HEK293T (cell line): ENCODE data around the gene GFOD2.

Source experiments
- CTCF ChIA-PET: fragments of 350-600 bp; formaldehyde crosslinking; extraction: SDS; loops from one replicate; lab custom pipeline; 2021; ENCODE audit warnings: antibody characterized with exemption, inconsistent platforms; lab: Yijun Ruan, JAX
- POLR2A ChIA-PET: fragments of 350-600 bp; formaldehyde crosslinking; extraction: SDS; loops from one replicate; lab custom pipeline; 2020; ENCODE audit warnings: antibody characterized with exemption, inconsistent platforms; lab: Yijun Ruan, JAX
- DNase-seq: peaks from one replicate; pipeline ENCODE4 v3.0.0; 2012; ENCODE audit warnings: mixed read lengths; ENCODE audit errors: extremely low spot score
- ARNT ChIP-seq: fragments of 450-650 bp; IDR thresholded peaks from 2 replicates; pipeline ENCODE4 v1.6.1; 2017; ENCODE audit warnings: mild to moderate bottlenecking
- BHLHE40 ChIP-seq: fragments of 450-650 bp; IDR thresholded peaks from 2 replicates; pipeline ENCODE4 v1.6.1; 2016; ENCODE audit warnings: mild to moderate bottlenecking, moderate library complexity, borderline replicate concordance
- CTBP1 ChIP-seq: fragments of 450-650 bp; IDR thresholded peaks from 2 replicates; pipeline ENCODE4 v1.6.1; 2016; ENCODE audit warnings: borderline replicate concordance
- ELF4 ChIP-seq: fragments of 450-650 bp; IDR thresholded peaks from 2 replicates; pipeline ENCODE4 v1.6.1; 2017; ENCODE audit warnings: antibody characterized with exemption
- FOXA1 ChIP-seq: fragments of 450-650 bp; IDR thresholded peaks from 2 replicates; pipeline ENCODE4 v1.6.1; 2016; ENCODE audit warnings: mild to moderate bottlenecking
- FOXK2 ChIP-seq: fragments of 450-650 bp; IDR thresholded peaks from 2 replicates; pipeline ENCODE4 v1.6.1; 2016; ENCODE audit warnings: mild to moderate bottlenecking
- FOXM1 ChIP-seq: fragments of 450-650 bp; IDR thresholded peaks from 2 replicates; pipeline ENCODE4 v1.6.1; 2017; ENCODE audit warnings: mild to moderate bottlenecking, borderline replicate concordance
- HDGF ChIP-seq: fragments of 450-650 bp; IDR thresholded peaks from 2 replicates; pipeline ENCODE4 v1.6.1; 2017; ENCODE audit warnings: antibody characterized with exemption, borderline replicate concordance
- L3MBTL2 ChIP-seq: fragments of 450-650 bp; conservative IDR thresholded peaks from 2 replicates; pipeline ENCODE4 v1.6.1; 2016; ENCODE audit warnings: mild to moderate bottlenecking
- LEF1 ChIP-seq: fragments of 450-650 bp; IDR thresholded peaks from 2 replicates; pipeline ENCODE4 v1.6.1; 2017; ENCODE audit warnings: mild to moderate bottlenecking, borderline replicate concordance
- NFRKB ChIP-seq: fragments of 450-650 bp; IDR thresholded peaks from 2 replicates; pipeline ENCODE4 v1.6.1; 2016; ENCODE audit warnings: mild to moderate bottlenecking, moderate library complexity
- SP1 ChIP-seq: fragments of 450-650 bp; IDR thresholded peaks from 2 replicates; pipeline ENCODE4 v1.6.1; 2017
- SUZ12 ChIP-seq: fragments of 450-650 bp; IDR thresholded peaks from 2 replicates; pipeline ENCODE4 v1.6.1; 2016; ENCODE audit warnings: mild to moderate bottlenecking
- TARDBP ChIP-seq: fragments of 450-650 bp; IDR thresholded peaks from 2 replicates; pipeline ENCODE4 v1.6.1; 2016
- ZNF384 ChIP-seq: fragments of 450-650 bp; IDR thresholded peaks from 2 replicates; pipeline ENCODE4 v1.6.1; 2016
- TF ChIP-seq, protein P1 (sequence below): fragments of 450-650 bp; IDR thresholded peaks from 2 replicates; pipeline ENCODE4 v1.6.1; 2016

The GFOD2 gene

DNA sequence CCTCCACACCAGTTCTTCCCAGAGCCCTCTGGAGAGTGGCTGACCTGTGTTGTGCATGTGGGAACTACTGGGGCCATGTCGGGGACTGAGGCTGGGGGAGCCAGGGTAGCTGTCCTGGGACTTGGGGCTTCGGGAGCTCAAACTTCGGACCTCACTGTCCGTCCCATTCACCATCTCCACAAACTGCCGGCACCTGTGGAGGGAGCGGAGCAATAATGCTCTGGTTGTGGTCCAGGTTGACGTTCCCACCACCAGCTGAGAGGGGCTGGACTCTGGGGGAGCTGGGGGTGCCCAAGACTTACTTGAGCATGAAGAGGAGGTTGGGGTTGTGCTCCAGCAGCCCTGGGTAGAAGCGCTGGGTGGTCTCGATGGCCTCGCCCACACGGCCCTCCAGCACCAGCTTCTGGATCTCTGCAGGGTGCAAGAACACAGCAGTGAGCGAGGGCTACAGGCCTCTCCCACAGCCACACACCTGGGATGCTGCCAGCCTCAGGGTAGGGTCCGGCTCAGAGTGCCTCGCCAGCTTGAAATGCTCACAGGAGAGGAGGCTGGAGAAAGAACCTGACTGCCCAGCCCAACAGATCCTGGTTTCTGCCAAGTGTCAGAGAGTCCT, 10.6 kb upstream of the GFOD2 start:
- CTCF ChIA-PET, result no interaction called here

DNA sequence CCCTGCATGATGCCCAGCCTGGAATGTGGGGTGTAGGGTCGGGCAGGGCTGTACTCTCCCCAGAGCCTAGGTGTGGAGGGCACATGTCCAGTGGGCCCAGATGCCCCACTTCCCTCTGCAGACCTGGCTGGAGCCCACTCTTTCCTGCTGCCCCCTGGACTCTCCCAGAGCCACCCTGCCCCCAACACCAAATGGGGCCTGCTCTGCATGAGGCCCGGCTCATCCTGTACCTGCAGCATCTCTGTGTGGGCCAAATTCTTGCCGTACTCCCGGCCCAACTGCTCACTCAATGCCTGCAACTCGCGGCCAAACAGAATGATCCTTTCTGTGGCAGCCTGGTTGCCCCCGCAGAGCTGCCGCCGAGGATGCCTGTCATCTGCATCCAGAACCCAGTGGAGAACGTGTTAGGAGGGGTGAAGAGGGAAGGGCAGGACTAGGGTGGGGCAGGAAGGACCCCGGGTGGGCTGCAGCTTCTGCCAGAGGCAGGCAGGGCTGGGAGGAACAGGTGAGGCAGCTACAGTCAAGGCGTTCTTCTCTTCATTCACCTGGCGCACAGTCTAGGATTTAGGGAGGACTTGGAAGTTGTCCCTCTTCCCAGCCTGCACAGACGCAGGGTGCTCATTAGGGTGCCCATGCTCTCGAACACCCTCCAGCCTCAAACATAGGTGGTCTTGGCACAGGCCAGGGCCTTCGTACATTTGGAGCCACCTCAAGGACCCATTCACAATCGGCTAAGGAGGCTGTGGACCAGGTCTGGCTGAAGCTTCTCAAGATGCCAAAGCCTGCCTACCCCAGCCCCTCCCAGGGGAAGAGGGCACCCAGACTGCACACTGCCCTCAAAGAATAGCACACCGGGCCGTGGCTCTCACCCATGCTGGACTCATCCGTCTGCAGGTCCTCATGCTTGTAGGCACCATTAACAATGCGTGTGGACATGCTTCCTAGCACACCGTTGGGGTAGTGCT, 8.7 kb upstream of the GFOD2 start:
- TF ChIP-seq L3MBTL2 (no peak), ZNF384 (no peak), ARNT (no peak), SUZ12 (no peak), LEF1 (no peak), BHLHE40 (no peak)
- POLR2A ChIA-PET, result interaction anchor here (1.8 kb wide), 1 partner anchor 9 kb away, joined by 7 read pairs; the partner anchor contains the start of gene GFOD2
- CTCF ChIA-PET, result no interaction called here

More for the DNA sequence above, 10.6 kb upstream of the GFOD2 start:
- TF ChIP-seq FOXK2, result no peak
- no peak for TF ChIP-seq TARDBP
- TF ChIP-seq, protein P1, sequence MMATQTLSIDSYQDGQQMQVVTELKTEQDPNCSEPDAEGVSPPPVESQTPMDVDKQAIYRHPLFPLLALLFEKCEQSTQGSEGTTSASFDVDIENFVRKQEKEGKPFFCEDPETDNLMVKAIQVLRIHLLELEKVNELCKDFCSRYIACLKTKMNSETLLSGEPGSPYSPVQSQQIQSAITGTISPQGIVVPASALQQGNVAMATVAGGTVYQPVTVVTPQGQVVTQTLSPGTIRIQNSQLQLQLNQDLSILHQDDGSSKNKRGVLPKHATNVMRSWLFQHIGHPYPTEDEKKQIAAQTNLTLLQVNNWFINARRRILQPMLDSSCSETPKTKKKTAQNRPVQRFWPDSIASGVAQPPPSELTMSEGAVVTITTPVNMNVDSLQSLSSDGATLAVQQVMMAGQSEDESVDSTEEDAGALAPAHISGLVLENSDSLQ, result no peak
- no peak for TF ChIP-seq HDGF
- no peak for TF ChIP-seq ELF4
- no peak for TF ChIP-seq L3MBTL2
- TF ChIP-seq BHLHE40, result no peak
- no peak for TF ChIP-seq SP1
- no peak for TF ChIP-seq LEF1
- DNase-seq, result no peak
- POLR2A ChIA-PET, result interaction anchor here (1.8 kb wide), 1 partner anchor 11 kb away, joined by 7 read pairs; the partner anchor contains the start of gene GFOD2

DNA sequence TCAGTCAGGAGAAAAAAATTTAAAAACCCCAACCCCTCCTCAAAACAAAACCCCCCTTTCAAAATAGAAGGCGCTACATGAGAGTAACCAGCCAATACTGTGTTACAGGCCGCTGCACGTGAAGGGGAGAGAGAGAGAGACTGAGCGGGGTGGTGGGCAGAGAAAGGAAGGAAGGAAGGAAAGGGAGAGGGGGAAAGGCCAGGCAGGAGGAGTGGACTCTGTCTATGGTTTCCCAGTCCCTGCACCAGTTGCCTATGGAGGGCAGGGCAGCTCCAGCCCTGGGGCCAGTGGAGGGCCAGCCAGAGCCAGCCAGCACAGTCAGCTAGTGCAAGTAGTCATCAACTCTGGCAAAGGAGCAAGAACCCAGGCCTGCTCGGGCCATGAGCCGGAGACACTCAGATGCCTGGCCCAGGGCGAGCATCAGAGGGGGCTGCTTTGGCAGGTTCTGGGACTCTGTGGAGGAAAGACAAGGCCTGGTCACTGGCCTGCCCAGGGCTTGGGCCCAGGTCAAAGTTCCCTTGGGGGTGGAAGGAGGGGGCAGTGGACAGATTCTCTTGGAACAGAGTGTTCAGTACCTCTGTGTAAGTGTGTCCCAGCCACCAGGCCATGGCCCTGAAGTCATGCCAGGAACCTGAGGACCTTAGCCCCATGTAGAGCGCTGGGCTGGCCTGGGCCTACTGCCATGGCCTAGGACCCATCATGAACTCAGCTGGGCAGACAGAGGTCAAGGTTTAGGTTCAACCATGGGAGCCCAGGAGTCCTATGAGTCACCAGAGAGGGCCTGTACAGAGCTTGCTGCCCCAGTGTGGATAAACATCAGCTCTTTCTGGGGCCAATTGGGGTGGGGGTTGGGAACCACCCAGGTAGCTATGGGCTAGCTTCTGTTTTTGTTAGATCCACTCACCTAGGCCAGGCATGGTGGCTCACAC, 7.3 kb upstream of the GFOD2 start:
- no peak for DNase-seq
- POLR2A ChIA-PET, result interaction anchor here (1.8 kb wide), 1 partner anchor 7 kb away, joined by 7 read pairs; the partner anchor contains the start of gene GFOD2
- CTCF ChIA-PET, result no interaction called here
- no peak for TF ChIP-seq FOXK2
- TF ChIP-seq HDGF, result no peak
- no peak for TF ChIP-seq FOXA1
- no peak for TF ChIP-seq FOXM1
- no peak for TF ChIP-seq NFRKB

More for the DNA sequence above, 8.7 kb upstream of the GFOD2 start:
- no peak for DNase-seq

DNA sequence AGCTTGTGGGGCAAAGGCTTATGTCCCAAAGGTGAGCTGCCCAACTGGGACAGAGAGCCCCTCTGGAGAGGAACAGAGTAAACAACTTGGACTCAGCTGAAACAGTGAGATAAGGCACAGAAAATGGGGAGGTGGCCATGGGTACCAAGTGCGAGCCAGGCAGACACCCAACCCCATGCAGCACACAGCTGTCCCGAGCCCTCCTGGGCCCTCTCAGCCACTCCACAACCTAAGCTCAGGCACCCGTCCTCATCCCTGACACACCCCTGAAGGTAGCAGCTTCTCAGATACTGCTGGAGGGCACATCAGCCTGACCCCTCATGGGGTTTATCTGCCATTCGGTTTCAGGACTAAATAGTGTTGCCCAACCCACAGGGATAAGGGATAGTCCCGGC, 4.8 kb upstream of the GFOD2 start:
- TF ChIP-seq BHLHE40 (no peak), ZNF384 (no peak), NFRKB (no peak), ELF4 (no peak), LEF1 (no peak), FOXM1 (no peak), SP1 (no peak), L3MBTL2 (no peak), SUZ12 (no peak), HDGF (no peak), TARDBP (no peak), FOXA1 (no peak), ARNT (no peak), CTBP1 (no peak), FOXK2 (no peak)
- TF ChIP-seq, protein P1, result no peak
- POLR2A ChIA-PET, result no interaction called here
- no peak for DNase-seq
- CTCF ChIA-PET, result interaction anchor here (0.6 kb wide), 1 partner anchor 508 kb away, joined by 3 read pairs; no protein-coding TSS in a partner anchor

DNA sequence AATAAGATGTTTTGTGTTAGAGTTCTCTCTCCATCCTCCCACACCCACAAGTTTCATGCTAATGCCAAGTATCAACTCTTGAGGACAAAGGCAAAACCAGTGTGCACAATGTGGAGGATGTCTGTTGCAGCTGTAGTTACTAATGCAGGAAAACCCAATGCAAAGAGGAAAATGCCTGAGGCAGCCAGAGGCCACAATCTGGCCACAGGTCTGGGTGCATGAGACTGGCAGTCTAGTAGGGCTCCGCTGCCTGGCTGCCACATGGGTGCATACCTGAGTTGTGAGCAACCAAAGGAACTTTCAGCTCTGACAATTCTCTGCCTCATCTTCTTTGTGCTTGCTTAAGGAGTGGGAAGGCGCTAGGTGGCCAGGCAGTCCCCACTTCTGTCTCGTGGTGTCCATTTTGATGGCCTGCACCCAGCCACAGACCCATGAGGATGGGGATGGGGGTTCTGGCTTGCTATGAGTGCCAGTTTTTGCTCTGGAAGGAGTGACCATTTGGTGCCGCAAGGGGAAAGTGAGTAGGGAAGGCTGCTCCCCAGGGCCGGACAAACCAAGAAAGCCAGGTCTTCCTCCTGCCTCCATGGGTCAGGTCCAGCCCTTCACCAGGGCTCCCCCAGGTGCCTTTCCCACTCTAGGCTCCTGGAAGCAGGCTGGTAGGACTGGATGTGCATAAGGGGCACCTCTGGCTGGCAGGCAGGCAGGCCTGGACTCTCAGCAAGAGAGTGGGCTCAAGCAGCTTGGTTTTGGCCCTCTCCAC, 4.2 kb upstream of the GFOD2 start:
- ChIA-PET POLR2A (no interaction called here), CTCF (no interaction called here)
- no peak for TF ChIP-seq SUZ12
- DNase-seq, result no peak

DNA sequence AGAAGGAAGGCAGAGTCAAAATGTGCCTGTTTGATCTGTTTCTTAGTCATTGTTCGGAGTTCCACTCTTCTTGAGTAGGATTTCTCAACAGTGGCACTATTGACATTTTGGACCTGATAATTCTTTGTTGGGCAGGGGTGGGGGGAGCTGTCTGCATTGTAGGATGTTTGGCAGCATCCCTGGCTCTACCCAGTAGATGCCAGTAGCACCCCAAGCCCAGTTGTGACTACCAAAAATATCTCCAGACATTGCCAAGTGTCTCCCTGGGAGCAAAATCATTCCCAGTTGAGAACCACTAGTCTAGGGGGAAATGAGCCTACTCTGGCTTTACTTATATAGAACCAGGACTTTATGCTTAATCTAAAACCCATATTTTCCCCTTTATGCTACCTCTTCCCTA, 1.1 kb upstream of the GFOD2 start:
- no peak for DNase-seq
- POLR2A ChIA-PET, result interaction anchor here (0.9 to 1.5 kb wide), 6 partner anchors 20 to 215 kb away, joined by 3 to 12 read pairs (median 5); no protein-coding TSS in a partner anchor

More for the DNA sequence above, 1.1 kb upstream of the GFOD2 start:
- no peak for TF ChIP-seq CTBP1
- TF ChIP-seq SUZ12, result no peak
- TF ChIP-seq TARDBP, result no peak
- TF ChIP-seq FOXM1, result no peak
- no peak for TF ChIP-seq FOXK2
- no peak for TF ChIP-seq ARNT
- no peak for TF ChIP-seq L3MBTL2
- no peak for TF ChIP-seq FOXA1
- TF ChIP-seq LEF1, result no peak
- TF ChIP-seq BHLHE40, result no peak
- no peak for TF ChIP-seq SP1
- TF ChIP-seq ELF4, result no peak
- no peak for TF ChIP-seq NFRKB
- TF ChIP-seq, protein P1, result no peak
- TF ChIP-seq HDGF, result no peak
- CTCF ChIA-PET, result no interaction called here
